ENCODE measurements around the gene HMOX2.

- TF ChIP-seq CTCF (IDR thresholded peaks at IDR 0.05), result peak in 1 of 5 experiments; percentile 6
- TF ChIP-seq POLR2A (IDR thresholded peaks at IDR 0.05), result peak; percentile 61
- TF ChIP-seq POLR2AphosphoS5 (IDR thresholded peaks at IDR 0.05), result peak; percentile 72 to 79 (median 75)
- no peak for TF ChIP-seq EP300 (IDR thresholded peaks at IDR 0.05; ENCODE audit: low read depth)
Measured at GRCh38 chr16:4474192-4474961, 1.8 kb upstream of the HMOX2 start, which contains the start of gene NMRAL1.

Measured in transverse colon (tissue), 4 donors.